Thoracic aorta (tissue), 2 donors: Measurements from ENCODE around the gene FGFR2. TPM values are rescaled to one million over a fixed set of nuclear protein-coding genes. Genes with fewer than 3 reads are reported as not detected.
A peak's percentile ranks its signal among the peaks of the same experiment; 100 is the strongest.

Source experiments
- ATAC-seq: fragments of 150-250 bp; one replicate; pipeline ENCODE4 v1.8.0; 2017; ENCODE audit warnings: low read depth; ENCODE audit not compliant: insufficient number of reproducible peaks, low FRiP score
- DNase-seq: peaks from one replicate; pipeline ENCODE4 v3.0.0-alpha.2; 2020; ENCODE audit warnings: low spot score
- H3K27ac ChIP-seq, 2 donors: fragments of 200-600 bp; sonication (generic); 1 replicate in 1 of 2; 2 replicates in 1 of 2; pipeline ENCODE4 v1.5.1; 2016; ENCODE audit warnings: mild to moderate bottlenecking in 2 of 2, moderate library complexity in 2 of 2
- H3K27me3 ChIP-seq: fragments of 200-600 bp; sonication (generic); replicated peaks from 2 replicates; pipeline ENCODE4 v1.6.0; 2016; ENCODE audit warnings: mild to moderate bottlenecking; ENCODE audit not compliant: insufficient read depth
- H3K36me3 ChIP-seq: fragments of 200-600 bp; sonication (generic); one replicate; pipeline ENCODE4 v1.5.1; 2016
- H3K4me1 ChIP-seq, 2 donors: fragments of 200-600 bp; sonication (generic); 1 replicate in 1 of 2; 2 replicates in 1 of 2; pipeline versions ENCODE4 v1.5.1 to v1.6.0; 2016; ENCODE audit warnings: low read depth in 2 of 2, mild to moderate bottlenecking in 1 of 2; ENCODE audit not compliant: control insufficient read depth in 1 of 2
- H3K4me3 ChIP-seq: fragments of 200-600 bp; sonication (generic); 2 replicates; pipeline ENCODE4 v1.5.1; 2016; ENCODE audit warnings: mild to moderate bottlenecking
- H3K9me3 ChIP-seq: fragments of 200-600 bp; sonication (generic); 2 replicates; pipeline ENCODE4 v1.5.1; 2016
- CTCF ChIP-seq: fragments of 200-600 bp; sonication (generic); IDR thresholded peaks from one replicate; pipeline ENCODE4 v1.5.1; 2019; ENCODE audit warnings: antibody characterized with exemption
- total RNA-seq, 2 donors: library from RNA; depleted of rRNA; stranded (reverse); fragments of >200 nt; gene quantifications; one replicate each; pipeline versions ENCODE4 v1.1.0 to v1.2.3, GENCODE V29; 2016

FGFR2 gene
- total RNA-seq, 2 donors from 2014 or later, result 7.2 to 16.2 TPM

- H3K9me3 ChIP-seq, result no peaks in the 10 kb centered on the region
- DNase-seq (no peak), ATAC-seq (no peak)
- H3K27ac ChIP-seq, result peak overlapping the region in 1 of 2 donors; percentile 63
- H3K36me3 ChIP-seq, result no peaks in the 10 kb centered on the region
- H3K4me1 ChIP-seq, result peaks cover 0 to 12% of the 10 kb centered on the region in 2 donors
- TF ChIP-seq CTCF, result peak; percentile 29
- H3K4me3 ChIP-seq, result peak overlapping the region; percentile 73
- no peaks in the 10 kb centered on the region for H3K27me3 ChIP-seq
Measured at GRCh38 chr10:121596689-121597503, 1.3 kb downstream of the FGFR2 start.

DNA sequence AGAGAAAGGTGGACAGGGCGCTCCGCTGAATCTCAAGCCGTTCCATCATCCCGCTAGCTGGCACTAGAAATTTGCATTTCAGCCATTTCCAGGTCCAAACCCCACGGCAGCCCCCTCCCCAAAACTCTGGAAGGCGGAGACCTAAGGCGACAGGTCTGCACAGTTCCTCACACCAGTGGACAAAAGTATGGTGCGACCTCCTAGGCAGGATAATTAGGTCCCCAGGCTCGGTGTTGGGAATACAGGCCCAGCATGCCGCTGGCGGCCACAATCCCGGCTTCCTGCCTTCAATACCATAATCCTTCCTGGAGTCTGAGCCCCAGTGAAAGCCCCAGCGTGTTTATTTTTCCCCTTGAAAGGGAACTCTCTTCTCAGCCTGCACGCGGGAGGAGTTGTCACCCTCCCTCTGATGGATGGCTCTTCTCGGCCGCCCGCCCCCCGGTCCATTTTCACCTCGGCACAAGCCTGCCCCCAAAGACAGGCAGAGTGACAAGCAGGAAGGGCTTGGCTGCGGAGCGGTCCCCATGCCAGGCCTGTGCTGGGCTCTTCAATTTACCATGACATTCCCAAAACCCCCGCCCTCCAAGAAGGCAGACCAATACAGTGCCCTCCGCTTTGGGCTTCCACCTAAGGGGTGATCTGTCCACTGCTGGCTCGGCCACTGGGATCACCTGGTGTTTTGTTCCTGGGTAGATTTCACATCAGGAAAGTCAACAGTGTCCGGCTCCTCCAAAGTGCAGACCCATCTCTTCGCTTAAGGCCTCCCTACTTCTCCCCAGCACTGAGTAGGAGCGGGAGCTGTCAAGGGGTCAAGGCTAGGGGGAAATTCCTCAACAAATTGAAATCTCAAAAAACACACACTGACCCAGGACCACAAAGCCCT is 2.2 kb downstream of the FGFR2 start:
- Histone ChIP-seq H3K9me3 (no peaks in the 10 kb centered on the region), H3K27me3 (no peaks in the 10 kb centered on the region), H3K4me3 (peak overlapping the region; percentile 73), H3K27ac (no peak overlapping the region), H3K36me3 (no peaks in the 10 kb centered on the region), H3K4me1 (peaks cover 0 to 12% of the 10 kb centered on the region in 2 donors)
- TF ChIP-seq CTCF, result no peak
- no peak for ATAC-seq
- DNase-seq, result no peak

DNA sequence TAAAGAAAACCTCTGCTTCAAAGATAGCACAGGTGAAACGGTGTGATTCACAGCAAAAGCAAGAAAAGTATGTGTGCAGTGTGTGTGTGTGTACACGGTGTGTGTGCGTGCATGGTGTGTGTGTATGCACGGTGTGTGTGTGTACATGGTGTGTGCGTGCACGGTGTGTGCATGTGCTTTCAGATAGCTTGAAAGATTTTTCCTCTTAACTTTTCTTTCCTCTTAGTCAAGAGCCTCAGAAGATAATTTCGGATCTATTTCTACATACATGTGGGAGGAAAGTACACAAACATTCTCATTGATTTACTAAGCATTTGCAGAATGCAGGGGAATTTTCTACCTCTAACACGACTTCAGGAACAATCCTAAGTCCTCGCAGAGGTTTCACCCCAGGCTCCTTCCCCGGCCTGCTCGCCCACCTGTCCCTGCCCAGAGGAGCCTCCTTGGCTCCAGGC is 2.9 kb downstream of the FGFR2 start:
- Histone ChIP-seq H3K9me3 (no peaks in the 10 kb centered on the region), H3K27me3 (no peaks in the 10 kb centered on the region), H3K4me1 (peaks cover 0 to 12% of the 10 kb centered on the region in 2 donors), H3K36me3 (no peaks in the 10 kb centered on the region), H3K4me3 (no peak overlapping the region), H3K27ac (no peak overlapping the region)
- no peak for TF ChIP-seq CTCF
- no peak for ATAC-seq
- no peak for DNase-seq

- H3K27ac ChIP-seq, result no peak overlapping the region
- no peak for DNase-seq
- H3K9me3 ChIP-seq, result no peaks in the 10 kb centered on the region
- TF ChIP-seq CTCF, result no peak
- H3K36me3 ChIP-seq, result no peaks in the 10 kb centered on the region
- H3K4me1 ChIP-seq, result peaks cover 0 to 12% of the 10 kb centered on the region in 2 donors
- no peak overlapping the region for H3K4me3 ChIP-seq
- no peaks in the 10 kb centered on the region for H3K27me3 ChIP-seq
- ATAC-seq, result no peak
Measured at GRCh38 chr10:121594623-121595350, 3.5 kb downstream of the FGFR2 start.
